Stimulated activated CD8-positive, alpha-beta memory T cell treated with anti-CD3 and anti-CD28 coated beads, Interleukin-7, amount 100 ng/mL, for 24 hours (primary cell): ENCODE results near the gene TRNAU1AP.
"Not testable (repeated sequence)": the region's sequence is repeated elsewhere in the genome, so short reads cannot be mapped to it uniquely, and the experiment has no call there.

Experiments
- DNase-seq: peaks from one replicate; pipeline ENCODE4 v3.0.0-alpha.2; 2020; ENCODE audit warnings: low read depth

Gene TRNAU1AP

DNA sequence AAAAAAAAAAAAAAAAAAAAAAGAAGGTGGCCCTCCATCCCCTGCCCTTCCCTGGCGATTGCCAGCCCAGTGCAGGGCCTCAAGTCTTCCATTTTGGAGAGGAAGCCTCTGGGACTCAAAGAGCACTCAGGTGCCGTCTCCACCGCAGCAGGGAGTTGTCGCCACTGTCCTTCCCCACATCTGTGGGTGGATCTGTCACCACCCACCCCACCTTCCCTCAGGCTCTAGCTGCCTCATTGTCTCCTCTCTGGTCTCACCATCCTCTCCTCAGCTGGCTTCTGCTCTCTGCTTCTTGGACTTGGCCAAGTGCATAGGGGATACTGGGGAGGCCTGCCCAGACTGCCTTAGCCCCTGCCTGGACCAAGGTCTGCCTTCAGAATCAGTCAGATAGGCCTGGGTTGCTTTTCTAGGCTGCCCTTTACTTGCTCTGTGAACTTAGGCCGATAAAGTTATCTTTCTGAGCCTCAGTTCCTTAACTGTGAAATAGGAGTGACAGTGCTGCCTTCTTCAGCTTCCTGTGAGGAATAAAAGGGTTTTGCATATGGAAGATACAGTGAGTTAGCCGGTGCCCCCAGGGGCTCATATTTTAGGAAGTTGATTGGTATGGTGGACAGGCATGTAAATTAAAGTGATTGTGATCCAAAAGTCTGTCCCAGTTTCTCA is 31.3 kb upstream of the TRNAU1AP start:
- no peak for DNase-seq

GRCh38 chr1:28522537-28522936 is 30.3 kb upstream of the TRNAU1AP start:
- DNase-seq = not testable (repeated sequence)

- not testable (repeated sequence) for DNase-seq
Observed at GRCh38 chr1:28525002-28525642, 27.8 kb upstream of the TRNAU1AP start.

- no peak for DNase-seq
Observed at GRCh38 chr1:28526886-28527285, 26.0 kb upstream of the TRNAU1AP start.

- no peak for DNase-seq
Observed at GRCh38 chr1:28530456-28530855, 22.4 kb upstream of the TRNAU1AP start.

GRCh38 chr1:28534671-28535070 is 18.2 kb upstream of the TRNAU1AP start:
- DNase-seq = no peak

DNA sequence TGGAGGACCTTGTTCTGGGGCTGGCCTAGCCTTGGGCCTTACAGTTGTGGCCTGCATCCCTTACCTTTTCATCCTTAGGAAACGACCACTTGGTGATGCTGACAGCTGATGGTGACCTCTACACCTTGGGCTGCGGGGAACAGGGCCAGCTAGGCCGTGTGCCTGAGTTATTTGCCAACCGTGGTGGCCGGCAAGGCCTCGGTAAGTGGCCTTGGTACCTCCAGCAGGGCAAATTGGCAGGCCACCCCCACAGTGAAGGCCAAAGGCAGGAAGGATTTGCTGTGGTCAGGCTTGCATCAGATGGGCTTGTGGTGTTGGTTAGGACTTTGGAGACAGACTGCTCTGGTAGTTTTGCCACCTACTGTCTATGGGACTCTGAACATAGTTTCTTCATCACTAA is 17.7 kb upstream of the TRNAU1AP start:
- DNase-seq = no peak

GRCh38 chr1:28537457-28538199 is 15.3 kb upstream of the TRNAU1AP start:
- no peak for DNase-seq

GRCh38 chr1:28538286-28538685 is 14.6 kb upstream of the TRNAU1AP start:
- DNase-seq = no peak

- no peak for DNase-seq
Observed at GRCh38 chr1:28540651-28541050, 12.2 kb upstream of the TRNAU1AP start.

- not testable (repeated sequence) for DNase-seq
Observed at GRCh38 chr1:28541414-28542015, 11.4 kb upstream of the TRNAU1AP start.

- no peak for DNase-seq
Observed at GRCh38 chr1:28545246-28545628, 7.6 kb upstream of the TRNAU1AP start.

GRCh38 chr1:28548318-28548717 is 4.6 kb upstream of the TRNAU1AP start:
- no peak for DNase-seq

DNA sequence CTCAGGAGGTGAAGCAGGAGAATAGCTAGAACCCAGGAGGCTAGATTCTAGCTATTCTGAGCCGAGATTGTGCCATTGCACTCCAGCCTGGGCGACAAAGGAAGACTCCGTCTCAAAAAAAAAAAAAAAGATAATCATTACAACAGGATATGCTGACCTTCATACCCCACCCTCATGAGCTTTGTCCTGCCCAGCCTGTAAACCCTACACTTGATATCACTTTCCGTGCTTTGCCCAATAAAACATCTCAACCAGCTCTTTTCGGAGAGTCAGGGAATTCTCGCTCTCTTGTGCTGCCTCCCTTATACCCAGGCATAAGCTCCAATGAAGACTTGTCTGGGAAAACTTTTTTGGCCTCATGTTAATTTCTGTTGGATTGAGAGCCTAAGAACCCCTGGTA is 1.5 kb upstream of the TRNAU1AP start:
- DNase-seq = no peak

DNA sequence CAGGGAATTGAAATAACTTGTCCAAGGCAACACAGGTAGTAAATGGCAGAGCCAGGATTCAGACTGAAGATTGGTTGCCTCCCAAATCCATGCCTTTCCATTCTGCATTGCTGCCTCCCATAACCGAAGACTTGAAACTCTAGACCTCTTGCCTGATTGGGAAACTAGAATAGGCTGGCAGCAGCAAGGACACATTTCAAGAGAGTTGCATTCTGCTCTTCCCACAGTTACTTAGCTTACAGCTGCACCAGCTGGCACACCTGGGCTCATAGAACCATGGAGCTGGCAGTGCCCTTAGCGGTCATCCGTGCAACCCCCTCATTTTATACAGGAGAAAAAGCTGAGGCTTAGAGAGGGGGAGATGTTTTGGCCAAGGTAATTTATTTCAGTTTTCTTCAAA is 8.0 kb downstream of the TRNAU1AP start:
- no peak for DNase-seq

DNA sequence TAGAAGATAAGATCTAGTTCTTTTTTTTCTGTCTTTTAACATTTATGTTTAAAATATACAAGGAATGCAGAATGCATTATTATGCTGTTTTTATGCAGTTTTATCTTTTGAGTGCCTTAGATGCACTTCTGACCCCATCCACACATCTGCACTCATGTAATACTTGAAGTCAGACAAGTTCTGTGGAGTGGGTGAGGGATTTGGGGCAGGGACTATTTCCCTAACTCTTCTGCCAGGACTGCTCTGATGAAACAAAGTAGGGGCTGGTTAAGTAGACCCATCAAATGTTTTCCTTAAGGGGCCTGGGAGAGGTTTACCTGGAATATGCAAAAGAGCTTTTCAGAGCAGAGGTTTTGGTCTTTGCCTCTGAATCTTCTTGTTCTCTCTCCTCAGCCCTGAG is 11.4 kb downstream of the TRNAU1AP start:
- no peak for DNase-seq

- no peak for DNase-seq
Observed at GRCh38 chr1:28565040-28565439, 12.2 kb downstream of the TRNAU1AP start.

DNA sequence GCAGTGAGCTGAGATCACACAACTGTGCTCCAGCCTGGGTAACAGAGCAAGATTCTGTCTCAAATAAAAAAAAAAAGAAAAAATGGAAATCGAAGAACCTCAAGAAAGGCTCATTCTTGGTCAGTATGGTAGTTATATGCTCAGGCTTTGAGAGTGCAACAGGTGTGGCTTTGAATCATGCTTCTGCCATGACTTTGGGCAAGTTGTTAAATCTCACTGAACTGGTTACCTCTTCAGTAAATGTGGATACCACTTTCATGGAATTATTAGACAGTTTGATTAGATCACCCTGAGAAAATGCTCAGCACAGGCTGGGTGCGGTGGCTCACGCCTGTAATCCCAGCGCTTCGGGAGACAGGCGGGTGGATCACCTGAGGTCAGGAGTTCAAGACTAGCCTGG is 12.8 kb downstream of the TRNAU1AP start:
- no peak for DNase-seq

GRCh38 chr1:28566931-28567330 is 14.0 kb downstream of the TRNAU1AP start:
- no peak for DNase-seq

GRCh38 chr1:28571911-28572310 is 19.0 kb downstream of the TRNAU1AP start:
- no peak for DNase-seq

GRCh38 chr1:28572891-28573290 is 20.0 kb downstream of the TRNAU1AP start:
- not testable (repeated sequence) for DNase-seq

- DNase-seq = no peak
Observed at GRCh38 chr1:28573564-28573963, 20.7 kb downstream of the TRNAU1AP start.
